ENCODE data around the gene KDM6B.

DNA sequence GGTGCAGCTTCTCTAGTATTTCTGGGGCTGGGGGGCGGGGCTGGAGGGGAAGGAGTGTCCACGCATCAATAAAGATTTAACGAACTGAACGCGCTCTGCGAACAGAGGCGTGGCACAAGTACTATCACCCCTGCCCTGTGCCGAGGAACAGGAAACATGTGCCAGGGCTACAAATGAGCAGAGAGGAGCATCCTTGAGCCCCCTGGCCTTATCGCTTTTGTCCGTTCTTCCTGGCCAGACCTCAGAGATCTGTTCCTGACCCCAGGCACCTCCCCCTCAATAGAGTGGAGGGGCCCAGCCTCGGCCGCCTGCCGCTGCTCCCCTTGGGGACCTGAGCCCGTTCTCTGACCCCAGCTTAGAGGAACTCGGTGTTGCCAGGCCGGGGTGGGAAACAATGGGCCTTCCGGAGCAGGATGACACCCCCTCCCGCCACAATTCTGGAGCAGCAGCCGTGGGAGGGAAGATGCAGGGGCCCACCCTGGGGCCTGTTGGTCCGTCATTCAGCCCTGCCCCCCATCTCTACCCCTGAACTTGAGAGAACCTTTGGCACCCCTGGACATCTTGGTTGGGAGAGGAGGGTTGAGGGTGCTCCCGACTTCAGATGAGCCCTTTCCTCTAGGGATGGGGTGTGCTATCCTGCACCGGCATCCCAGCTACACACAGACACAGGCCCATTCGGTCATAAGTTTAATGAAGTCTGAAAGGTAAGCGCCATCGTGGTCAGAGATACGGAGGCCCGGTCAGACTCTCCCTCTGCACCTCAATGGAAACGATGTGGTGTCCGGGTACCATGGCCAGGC, 22.2 kb downstream of the KDM6B start:
- TF ChIP-seq JUND (IDR thresholded peaks at IDR 0.05), result no peak
- no peak for TF ChIP-seq HNF4A (conservative IDR thresholded peaks at IDR 0.05)
- TF ChIP-seq, protein P1, sequence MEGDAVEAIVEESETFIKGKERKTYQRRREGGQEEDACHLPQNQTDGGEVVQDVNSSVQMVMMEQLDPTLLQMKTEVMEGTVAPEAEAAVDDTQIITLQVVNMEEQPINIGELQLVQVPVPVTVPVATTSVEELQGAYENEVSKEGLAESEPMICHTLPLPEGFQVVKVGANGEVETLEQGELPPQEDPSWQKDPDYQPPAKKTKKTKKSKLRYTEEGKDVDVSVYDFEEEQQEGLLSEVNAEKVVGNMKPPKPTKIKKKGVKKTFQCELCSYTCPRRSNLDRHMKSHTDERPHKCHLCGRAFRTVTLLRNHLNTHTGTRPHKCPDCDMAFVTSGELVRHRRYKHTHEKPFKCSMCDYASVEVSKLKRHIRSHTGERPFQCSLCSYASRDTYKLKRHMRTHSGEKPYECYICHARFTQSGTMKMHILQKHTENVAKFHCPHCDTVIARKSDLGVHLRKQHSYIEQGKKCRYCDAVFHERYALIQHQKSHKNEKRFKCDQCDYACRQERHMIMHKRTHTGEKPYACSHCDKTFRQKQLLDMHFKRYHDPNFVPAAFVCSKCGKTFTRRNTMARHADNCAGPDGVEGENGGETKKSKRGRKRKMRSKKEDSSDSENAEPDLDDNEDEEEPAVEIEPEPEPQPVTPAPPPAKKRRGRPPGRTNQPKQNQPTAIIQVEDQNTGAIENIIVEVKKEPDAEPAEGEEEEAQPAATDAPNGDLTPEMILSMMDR (IDR thresholded peaks at IDR 0.05; ENCODE audit: low read depth, low read length, missing input control), result no peak
- TF ChIP-seq YY1 (IDR thresholded peaks at IDR 0.05), result no peak
- TF ChIP-seq, protein P2, sequence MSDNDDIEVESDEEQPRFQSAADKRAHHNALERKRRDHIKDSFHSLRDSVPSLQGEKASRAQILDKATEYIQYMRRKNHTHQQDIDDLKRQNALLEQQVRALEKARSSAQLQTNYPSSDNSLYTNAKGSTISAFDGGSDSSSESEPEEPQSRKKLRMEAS (IDR thresholded peaks at IDR 0.05), result no peak
- TF ChIP-seq SP1 (IDR thresholded peaks at IDR 0.05), result no peak
- TF ChIP-seq RAD21 (IDR thresholded peaks at IDR 0.05), result no peak
- no peak for TF ChIP-seq GABPA (IDR thresholded peaks at IDR 0.05 in 1 of 2, conservative IDR thresholded peaks at IDR 0.05 in 1 of 2)
- TF ChIP-seq, protein P3, sequence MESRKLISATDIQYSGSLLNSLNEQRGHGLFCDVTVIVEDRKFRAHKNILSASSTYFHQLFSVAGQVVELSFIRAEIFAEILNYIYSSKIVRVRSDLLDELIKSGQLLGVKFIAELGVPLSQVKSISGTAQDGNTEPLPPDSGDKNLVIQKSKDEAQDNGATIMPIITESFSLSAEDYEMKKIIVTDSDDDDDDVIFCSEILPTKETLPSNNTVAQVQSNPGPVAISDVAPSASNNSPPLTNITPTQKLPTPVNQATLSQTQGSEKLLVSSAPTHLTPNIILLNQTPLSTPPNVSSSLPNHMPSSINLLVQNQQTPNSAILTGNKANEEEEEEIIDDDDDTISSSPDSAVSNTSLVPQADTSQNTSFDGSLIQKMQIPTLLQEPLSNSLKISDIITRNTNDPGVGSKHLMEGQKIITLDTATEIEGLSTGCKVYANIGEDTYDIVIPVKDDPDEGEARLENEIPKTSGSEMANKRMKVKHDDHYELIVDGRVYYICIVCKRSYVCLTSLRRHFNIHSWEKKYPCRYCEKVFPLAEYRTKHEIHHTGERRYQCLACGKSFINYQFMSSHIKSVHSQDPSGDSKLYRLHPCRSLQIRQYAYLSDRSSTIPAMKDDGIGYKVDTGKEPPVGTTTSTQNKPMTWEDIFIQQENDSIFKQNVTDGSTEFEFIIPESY (IDR thresholded peaks at IDR 0.05), result no peak
- no peak for TF ChIP-seq TAF1 (conservative IDR thresholded peaks at IDR 0.05)

All from liver (tissue), 3 donors.